GM23338 (cell line): Measurements from ENCODE around the gene RINT1.

ENCODE experiments used
- CREB1 ChIP-seq: fragments of 250-450 bp; sonication (Bioruptor Pico); IDR thresholded peaks from 2 replicates; pipeline ENCODE4 v1.5.0; 2020; ENCODE audit warnings: low read depth, mild to moderate bottlenecking, moderate library complexity
- EZH2 ChIP-seq: fragments of 200-600 bp; sonication (generic); IDR thresholded peaks from one replicate; pipeline ENCODE4 v1.8.0; 2017; ENCODE audit warnings: antibody characterized with exemption, mild to moderate bottlenecking, low read depth; ENCODE audit not compliant: unreplicated experiment
- EZH2phosphoT487 ChIP-seq: fragments of 200-600 bp; sonication (generic); IDR thresholded peaks from one replicate; pipeline ENCODE4 v1.8.1; 2018; ENCODE audit warnings: antibody characterized with exemption; ENCODE audit not compliant: unreplicated experiment
- POLR2AphosphoS5 ChIP-seq: IDR thresholded peaks from 2 replicates; pipeline ENCODE4 v1.6.1; 2016; ENCODE audit warnings: antibody characterized with exemption, low read depth
- REST ChIP-seq: IDR thresholded peaks from one replicate; pipeline ENCODE4 v1.6.1; 2018; ENCODE audit warnings: antibody characterized with exemption; ENCODE audit not compliant: unreplicated experiment
- TF ChIP-seq, protein P1 (sequence below), 2 experiments: fragments of 200-600 bp in 1 of 2; sonication (generic) in 1 of 2; conservative IDR thresholded peaks; 2 replicates each; pipeline versions ENCODE4 v1.5.1 to v1.6.1; 2016 to 2017; ENCODE audit warnings: antibody characterized with exemption in 2 of 2, low read depth in 2 of 2, mild to moderate bottlenecking in 2 of 2, moderate library complexity in 1 of 2

- TF ChIP-seq, protein P1, sequence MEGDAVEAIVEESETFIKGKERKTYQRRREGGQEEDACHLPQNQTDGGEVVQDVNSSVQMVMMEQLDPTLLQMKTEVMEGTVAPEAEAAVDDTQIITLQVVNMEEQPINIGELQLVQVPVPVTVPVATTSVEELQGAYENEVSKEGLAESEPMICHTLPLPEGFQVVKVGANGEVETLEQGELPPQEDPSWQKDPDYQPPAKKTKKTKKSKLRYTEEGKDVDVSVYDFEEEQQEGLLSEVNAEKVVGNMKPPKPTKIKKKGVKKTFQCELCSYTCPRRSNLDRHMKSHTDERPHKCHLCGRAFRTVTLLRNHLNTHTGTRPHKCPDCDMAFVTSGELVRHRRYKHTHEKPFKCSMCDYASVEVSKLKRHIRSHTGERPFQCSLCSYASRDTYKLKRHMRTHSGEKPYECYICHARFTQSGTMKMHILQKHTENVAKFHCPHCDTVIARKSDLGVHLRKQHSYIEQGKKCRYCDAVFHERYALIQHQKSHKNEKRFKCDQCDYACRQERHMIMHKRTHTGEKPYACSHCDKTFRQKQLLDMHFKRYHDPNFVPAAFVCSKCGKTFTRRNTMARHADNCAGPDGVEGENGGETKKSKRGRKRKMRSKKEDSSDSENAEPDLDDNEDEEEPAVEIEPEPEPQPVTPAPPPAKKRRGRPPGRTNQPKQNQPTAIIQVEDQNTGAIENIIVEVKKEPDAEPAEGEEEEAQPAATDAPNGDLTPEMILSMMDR (conservative IDR thresholded peaks at IDR 0.05; ENCODE audit: low read depth in 2 of 2): no peak
- TF ChIP-seq REST (no peak), POLR2AphosphoS5 (no peak), CREB1 (CRISPR knock-in tag) (no peak), EZH2 (no peak), EZH2phosphoT487 (no peak)
These were observed 35.8 kb downstream of the RINT1 start for GRCh38 chr7:105567821-105568220.
